Karpas-422 (cell line): ENCODE measurements around the gene IZUMO1R. TPM values are rescaled to one million over a fixed set of nuclear protein-coding genes. Genes with fewer than 3 reads are reported as not detected.
"Not testable (repeated sequence)": the region's sequence is repeated elsewhere in the genome, so short reads cannot be mapped to it uniquely, and the experiment has no call there.

Experiments used
- DNase-seq: peaks from one replicate; pipeline ENCODE4 v3.0.0-alpha.2; 2015
- H2AFZ ChIP-seq: fragments of 200-600 bp; sonication (generic); 2 replicates; pipeline ENCODE4 v1.6.1; 2014; ENCODE audit warnings: antibody characterized with exemption, low read length, mixed read lengths
- H3K27ac ChIP-seq: fragments of 200-600 bp; sonication (generic); 2 replicates; pipeline ENCODE4 v1.5.1; 2014; ENCODE audit warnings: mild to moderate bottlenecking, low read length, moderate library complexity
- H3K27me3 ChIP-seq: fragments of 200-600 bp; sonication (generic); 2 replicates; pipeline ENCODE4 v1.6.1; 2014; ENCODE audit warnings: low read length, mixed read lengths
- H3K36me3 ChIP-seq: fragments of 200-600 bp; sonication (generic); 2 replicates; pipeline ENCODE4 v1.6.1; 2014; ENCODE audit warnings: low read length, mixed read lengths; ENCODE audit not compliant: insufficient read depth
- H3K4me1 ChIP-seq: fragments of 200-600 bp; sonication (generic); 2 replicates; pipeline ENCODE4 v1.6.1; 2014; ENCODE audit warnings: mild to moderate bottlenecking, low read length, mixed read lengths
- H3K4me2 ChIP-seq: fragments of 200-600 bp; sonication (generic); 2 replicates; pipeline ENCODE4 v1.6.1; 2014; ENCODE audit warnings: low read length, low read depth, mild to moderate bottlenecking; ENCODE audit not compliant: poor library complexity, severe bottlenecking
- H3K4me3 ChIP-seq: fragments of 200-600 bp; sonication (generic); 2 replicates; pipeline ENCODE4 v1.5.1; 2014; ENCODE audit warnings: mild to moderate bottlenecking, antibody characterized with exemption, low read length, mixed read lengths
- H3K79me2 ChIP-seq: fragments of 200-600 bp; sonication (generic); 2 replicates; pipeline ENCODE4 v1.6.1; 2014; ENCODE audit warnings: mild to moderate bottlenecking, low read length, mixed read lengths
- H3K9ac ChIP-seq: fragments of 200-600 bp; sonication (generic); 2 replicates; pipeline ENCODE4 v1.6.0; 2014; ENCODE audit warnings: low read length
- H3K9me2 ChIP-seq: fragments of 200-600 bp; sonication (generic), shearing (Covaris generic); replicated peaks from 2 replicates; pipeline ENCODE4 v1.6.0; 2014; ENCODE audit warnings: mild to moderate bottlenecking, low read length, moderate library complexity; ENCODE audit not compliant: insufficient read depth
- H3K9me3 ChIP-seq: fragments of 300-700, 200-600 bp; sonication (generic); 2 replicates; pipeline ENCODE4 v1.6.1; 2014; ENCODE audit warnings: low read length, mixed read lengths
- H4K20me1 ChIP-seq: fragments of 200-600 bp; sonication (generic); 2 replicates; pipeline ENCODE4 v1.6.1; 2014; ENCODE audit warnings: mild to moderate bottlenecking, antibody characterized with exemption, low read length, low read depth; ENCODE audit not compliant: insufficient read depth
- total RNA-seq: library from RNA; depleted of rRNA; stranded (reverse); fragments of >200 nt; shearing (Covaris generic); gene quantifications from 2 replicates; pipeline ENCODE4 v1.2.3, GENCODE V29; 2014; ENCODE audit warnings: low replicate concordance; rRNA removed

Gene IZUMO1R
- total RNA-seq, result not detected in 2 replicates

GRCh38 chr11:94303966-94304958 lies at the start of gene IZUMO1R:
TSS of gene IZUMO1R (plus strand) at chr11:94304580. CDS start at chr11:94305637, 1,057 bp downstream.
- no peaks in the 10 kb centered on the region for H3K27me3 ChIP-seq
- H3K4me2 ChIP-seq, result no peak within 1 kb of the TSS
- H3K9me3 ChIP-seq, result no peaks in the 10 kb centered on the region
- H3K27ac ChIP-seq, result no peak within 1 kb of the TSS
- H4K20me1 ChIP-seq, result no peaks in the 10 kb centered on the region
- no peaks in the 10 kb centered on the region for H3K4me1 ChIP-seq
- no peaks in the 10 kb centered on the region for H3K79me2 ChIP-seq
- no peaks in the 10 kb centered on the region for H3K36me3 ChIP-seq
- DNase-seq, result no peak
- H2AFZ ChIP-seq, result no peak within 1 kb of the TSS
- H3K9ac ChIP-seq, result no peak within 1 kb of the TSS
- H3K4me3 ChIP-seq, result no peak within 1 kb of the TSS
- H3K9me2 ChIP-seq, result no peaks in the 10 kb centered on the region

DNA sequence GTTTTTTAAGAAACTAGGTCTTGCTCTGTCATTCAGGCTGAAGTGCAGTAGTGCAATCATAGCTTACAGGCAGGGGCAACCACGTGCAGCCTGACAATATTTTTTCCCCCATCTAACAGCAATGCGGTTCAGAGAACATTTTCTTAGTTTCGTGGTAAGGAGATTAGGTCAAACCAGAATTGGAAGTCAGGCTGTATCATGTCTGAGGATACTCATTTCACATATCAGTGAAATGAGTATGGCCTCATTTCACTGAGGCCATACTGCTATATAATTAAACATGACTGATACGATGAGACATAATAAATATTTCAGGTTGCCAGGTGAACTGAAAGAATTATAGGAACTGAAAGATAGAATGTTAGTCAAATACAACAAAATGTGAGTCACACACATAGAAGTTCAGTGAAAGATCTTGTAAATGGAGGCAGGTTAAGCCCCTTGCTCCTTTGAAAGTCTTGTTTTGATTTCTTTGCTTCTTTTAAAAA lies 32.5 kb upstream of the IZUMO1R start:
- no peaks in the 10 kb centered on the region for H3K36me3 ChIP-seq
- no peaks in the 10 kb centered on the region for H3K9me3 ChIP-seq
- no peaks in the 10 kb centered on the region for H4K20me1 ChIP-seq
- H3K4me3 ChIP-seq, result no peak overlapping the region
- no peaks in the 10 kb centered on the region for H3K79me2 ChIP-seq
- no peak overlapping the region for H3K4me2 ChIP-seq
- no peaks in the 10 kb centered on the region for H3K4me1 ChIP-seq
- H3K9ac ChIP-seq, result no peak overlapping the region
- DNase-seq, result no peak
- H3K27me3 ChIP-seq, result no peaks in the 10 kb centered on the region
- H3K27ac ChIP-seq, result no peak overlapping the region
- H2AFZ ChIP-seq, result no peak overlapping the region
- peaks cover 5% of the 10 kb centered on the region; the same call in 1 of the 2 replicates for H3K9me2 ChIP-seq

GRCh38 chr11:94272738-94273313 lies 31.6 kb upstream of the IZUMO1R start:
- H3K27me3 ChIP-seq, result no peaks in the 10 kb centered on the region
- no peaks in the 10 kb centered on the region for H3K4me1 ChIP-seq
- H4K20me1 ChIP-seq, result no peaks in the 10 kb centered on the region
- no peaks in the 10 kb centered on the region for H3K9me3 ChIP-seq
- no peak for DNase-seq
- H3K79me2 ChIP-seq, result no peaks in the 10 kb centered on the region
- H3K36me3 ChIP-seq, result no peaks in the 10 kb centered on the region
- no peak overlapping the region for H3K4me2 ChIP-seq
- peaks cover 5% of the 10 kb centered on the region; the same call in 1 of the 2 replicates for H3K9me2 ChIP-seq
- no peak overlapping the region for H2AFZ ChIP-seq
- H3K27ac ChIP-seq, result no peak overlapping the region
- H3K4me3 ChIP-seq, result no peak overlapping the region
- H3K9ac ChIP-seq, result no peak overlapping the region

GRCh38 chr11:94275961-94276360 lies 28.4 kb upstream of the IZUMO1R start:
- H3K36me3 ChIP-seq, result no peaks in the 10 kb centered on the region
- H3K27ac ChIP-seq, result no peak overlapping the region
- no peak overlapping the region for H3K9ac ChIP-seq
- no peaks in the 10 kb centered on the region for H3K79me2 ChIP-seq
- H3K9me3 ChIP-seq, result no peaks in the 10 kb centered on the region
- no peaks in the 10 kb centered on the region for H3K4me1 ChIP-seq
- no peak overlapping the region for H3K4me3 ChIP-seq
- no peaks in the 10 kb centered on the region for H3K27me3 ChIP-seq
- no peak overlapping the region for H2AFZ ChIP-seq
- H4K20me1 ChIP-seq, result no peaks in the 10 kb centered on the region
- no peak for DNase-seq
- H3K9me2 ChIP-seq, result no peaks in the 10 kb centered on the region
- no peak overlapping the region for H3K4me2 ChIP-seq

GRCh38 chr11:94276943-94277342 lies 27.4 kb upstream of the IZUMO1R start:
- no peak for DNase-seq
- H4K20me1 ChIP-seq, result no peaks in the 10 kb centered on the region
- no peaks in the 10 kb centered on the region for H3K4me1 ChIP-seq
- no peak overlapping the region for H2AFZ ChIP-seq
- H3K9ac ChIP-seq, result no peak overlapping the region
- H3K9me3 ChIP-seq, result no peaks in the 10 kb centered on the region
- no peak overlapping the region for H3K27ac ChIP-seq
- H3K4me2 ChIP-seq, result no peak overlapping the region
- H3K4me3 ChIP-seq, result no peak overlapping the region
- H3K79me2 ChIP-seq, result no peaks in the 10 kb centered on the region
- no peaks in the 10 kb centered on the region for H3K36me3 ChIP-seq
- H3K9me2 ChIP-seq, result no peaks in the 10 kb centered on the region
- H3K27me3 ChIP-seq, result no peaks in the 10 kb centered on the region

DNA sequence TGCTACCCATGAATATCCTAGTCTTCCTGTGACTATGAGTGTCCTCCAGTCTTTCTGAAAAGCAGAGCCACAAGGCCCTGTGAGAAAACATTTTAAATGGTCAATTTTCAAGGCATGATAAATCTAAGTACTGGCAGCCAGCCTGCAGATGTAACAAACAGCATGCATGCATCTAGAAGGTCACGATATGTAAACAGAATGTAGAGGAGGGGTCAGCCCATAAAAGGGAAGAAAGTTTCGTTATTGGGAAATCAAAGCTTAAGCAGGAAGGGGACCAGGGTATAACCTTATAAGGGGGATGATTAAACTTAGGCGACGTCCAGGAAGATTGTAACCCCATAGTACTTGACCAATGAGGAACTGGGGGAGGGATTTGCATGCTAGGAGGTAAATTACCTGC lies 26.2 kb upstream of the IZUMO1R start:
- H2AFZ ChIP-seq, H3K9me3 ChIP-seq, H3K36me3 ChIP-seq, H3K4me3 ChIP-seq, H3K4me1 ChIP-seq, H4K20me1 ChIP-seq, H3K9ac ChIP-seq, H3K79me2 ChIP-seq, H3K27ac ChIP-seq, H3K27me3 ChIP-seq, DNase-seq, H3K4me2 ChIP-seq, H3K9me2 ChIP-seq: not testable (repeated sequence)

GRCh38 chr11:94279996-94280395 lies 24.4 kb upstream of the IZUMO1R start:
- Histone ChIP-seq H3K9me2 (no peaks in the 10 kb centered on the region), H3K4me1 (no peaks in the 10 kb centered on the region), H4K20me1 (no peaks in the 10 kb centered on the region), H3K4me3 (no peak overlapping the region), H3K9me3 (no peaks in the 10 kb centered on the region), H3K9ac (no peak overlapping the region), H3K27me3 (no peaks in the 10 kb centered on the region), H3K36me3 (no peaks in the 10 kb centered on the region), H3K79me2 (no peaks in the 10 kb centered on the region), H3K27ac (no peak overlapping the region), H3K4me2 (no peak overlapping the region), H2AFZ (no peak overlapping the region)
- no peak for DNase-seq

GRCh38 chr11:94281324-94281723 lies 23.1 kb upstream of the IZUMO1R start:
- H4K20me1 ChIP-seq, result no peaks in the 10 kb centered on the region
- H3K4me2 ChIP-seq, result no peak overlapping the region
- H3K9me3 ChIP-seq, result no peaks in the 10 kb centered on the region
- no peaks in the 10 kb centered on the region for H3K79me2 ChIP-seq
- H3K9me2 ChIP-seq, result no peaks in the 10 kb centered on the region
- no peaks in the 10 kb centered on the region for H3K4me1 ChIP-seq
- H3K27ac ChIP-seq, result no peak overlapping the region
- H3K9ac ChIP-seq, result no peak overlapping the region
- no peak for DNase-seq
- H3K4me3 ChIP-seq, result no peak overlapping the region
- no peaks in the 10 kb centered on the region for H3K36me3 ChIP-seq
- no peaks in the 10 kb centered on the region for H3K27me3 ChIP-seq
- H2AFZ ChIP-seq, result no peak overlapping the region
